Right lobe of liver (tissue), 4 donors: ENCODE data around the gene RNF32.

Experiments used
- CTCF ChIP-seq, 4 donors: fragments of 200-600 bp in 3 of 4; fragments of 450-650 bp in 1 of 4; IDR thresholded peaks; one replicate each; pipeline versions ENCODE4 v1.5.1 to v1.8.0; 2016 to 2022; ENCODE audit warnings: antibody characterized with exemption in 4 of 4, mild to moderate bottlenecking in 2 of 4
- POLR2A ChIP-seq: fragments of 450-650 bp; IDR thresholded peaks from one replicate; pipeline ENCODE4 v1.6.1; 2017; ENCODE audit warnings: antibody characterized with exemption, mild to moderate bottlenecking
- donor health status: DM: no; HTN: no; CAD: no.
- donor health status: DM: no; HTN: no; CAD: no.
- donor health status: DM: no; HTN: yes; CAD: no.

- TF ChIP-seq CTCF (IDR thresholded peaks at IDR 0.05), result no peak
- TF ChIP-seq POLR2A, result no peak
These were observed 25.9 kb upstream of the RNF32 start for GRCh38 chr7:156614434-156615264.
